HEK293 (cell line): ENCODE measurements around the gene PYCR2.

Source experiments
- CTCF ChIA-PET: fragments of 350-600 bp; formaldehyde crosslinking; extraction: SDS; loops from one replicate; lab custom pipeline; 2021; ENCODE audit warnings: antibody characterized with exemption; lab: Yijun Ruan, JAX
- POLR2A ChIA-PET: fragments of 300-600 bp; formaldehyde crosslinking; extraction: SDS; loops from one replicate; lab custom pipeline; 2020; ENCODE audit warnings: antibody characterized with exemption, inconsistent platforms; lab: Yijun Ruan, JAX
- H3K27ac ChIP-seq: fragments of 200-500 bp; sonication (Bioruptor generic); 2 replicates; pipeline ENCODE4 v1.5.1; 2014; ENCODE audit warnings: low read depth, low read length, control low read depth, inconsistent platforms; ENCODE audit errors: extremely low read depth
- H3K36me3 ChIP-seq, 2 experiments: fragments of 200-500 bp in 1 of 2; sonication (Bioruptor generic) in 1 of 2; 1 replicate in 1 of 2; 2 replicates in 1 of 2; pipeline ENCODE4 v1.5.1; 2014 to 2017; ENCODE audit warnings: inconsistent platforms in 2 of 2, low read length in 2 of 2; ENCODE audit not compliant: control insufficient read depth in 2 of 2, insufficient read depth in 1 of 2
- H3K4me1 ChIP-seq: fragments of 200-500 bp; sonication (Bioruptor generic); 2 replicates; pipeline ENCODE4 v1.5.1; 2014; ENCODE audit warnings: mild to moderate bottlenecking, low read length, inconsistent platforms; ENCODE audit not compliant: control insufficient read depth, insufficient read depth
- H3K4me3 ChIP-seq: 2 replicates; pipeline ENCODE4 v1.5.1; 2011; ENCODE audit warnings: low read depth, mild to moderate bottlenecking, control low read depth, low read length, moderate library complexity
- H3K9me3 ChIP-seq: fragments of 200-500 bp; sonication (Bioruptor generic); 2 replicates; pipeline ENCODE4 v1.5.1; 2014; ENCODE audit warnings: low read depth, low read length, inconsistent platforms; ENCODE audit not compliant: control insufficient read depth, insufficient read depth
- GLIS1 ChIP-seq: fragments of 450-650 bp; formaldehyde crosslinking; IDR thresholded peaks from 2 replicates; pipeline ENCODE4 v1.5.1; 2016; ENCODE audit warnings: missing biosample characterization, missing genetic modification characterization
- KLF1 ChIP-seq: fragments of 450-650 bp; formaldehyde crosslinking; IDR thresholded peaks from 2 replicates; pipeline ENCODE4 v1.5.1; 2016; ENCODE audit warnings: missing biosample characterization, missing genetic modification characterization
- PRDM2 ChIP-seq: fragments of 450-650 bp; formaldehyde crosslinking; IDR thresholded peaks from 2 replicates; pipeline ENCODE4 v1.5.1; 2016; ENCODE audit warnings: missing biosample characterization, missing genetic modification characterization, borderline replicate concordance
- REST ChIP-seq: fragments of 450-650 bp; formaldehyde crosslinking; IDR thresholded peaks from 2 replicates; pipeline ENCODE4 v1.5.1; 2016; ENCODE audit warnings: missing biosample characterization, missing genetic modification characterization
- ZBTB10 ChIP-seq: fragments of 450-650 bp; formaldehyde crosslinking; IDR thresholded peaks from 2 replicates; pipeline ENCODE4 v1.5.1; 2016; ENCODE audit warnings: missing biosample characterization, missing genetic modification characterization
- ZBTB7A ChIP-seq: fragments of 450-650 bp; formaldehyde crosslinking; IDR thresholded peaks from 2 replicates; pipeline ENCODE4 v1.5.1; 2016; ENCODE audit warnings: low read depth, missing biosample characterization, missing genetic modification characterization
- ZNF157 ChIP-seq: fragments of 450-650 bp; formaldehyde crosslinking; IDR thresholded peaks from 2 replicates; pipeline ENCODE4 v1.5.1; 2016; ENCODE audit warnings: missing biosample characterization, missing genetic modification characterization
- ZNF366 ChIP-seq: fragments of 450-650 bp; formaldehyde crosslinking; conservative IDR thresholded peaks from 2 replicates; pipeline ENCODE4 v1.5.1; 2016; ENCODE audit warnings: missing biosample characterization, missing genetic modification characterization
- ZNF394 ChIP-seq: fragments of 450-650 bp; formaldehyde crosslinking; IDR thresholded peaks from 2 replicates; pipeline ENCODE4 v1.5.1; 2016; ENCODE audit warnings: missing biosample characterization, missing genetic modification characterization, mild to moderate bottlenecking, moderate library complexity, borderline replicate concordance
- ZNF48 ChIP-seq: fragments of 450-650 bp; formaldehyde crosslinking; IDR thresholded peaks from 2 replicates; pipeline ENCODE4 v1.5.1; 2016; ENCODE audit warnings: missing biosample characterization, missing genetic modification characterization
- ZNF521 ChIP-seq: fragments of 450-650 bp; formaldehyde crosslinking; IDR thresholded peaks from 2 replicates; pipeline ENCODE4 v1.5.1; 2017; ENCODE audit warnings: missing biosample characterization, mild to moderate bottlenecking, missing genetic modification characterization
- ZNF549 ChIP-seq: fragments of 450-650 bp; IDR thresholded peaks from 2 replicates; pipeline ENCODE4 v1.5.1; 2018; ENCODE audit warnings: missing biosample characterization, missing genetic modification characterization, mild to moderate bottlenecking, inconsistent platforms, moderate library complexity
- ZNF623 ChIP-seq: fragments of 450-650 bp; formaldehyde crosslinking; IDR thresholded peaks from 2 replicates; pipeline ENCODE4 v1.5.1; 2016; ENCODE audit warnings: missing biosample characterization, missing genetic modification characterization
- ZNF639 ChIP-seq: fragments of 450-650 bp; formaldehyde crosslinking; IDR thresholded peaks from 2 replicates; pipeline ENCODE4 v1.5.1; 2016; ENCODE audit warnings: missing biosample characterization, missing genetic modification characterization
- ZNF677 ChIP-seq: fragments of 450-650 bp; IDR thresholded peaks from 2 replicates; pipeline ENCODE4 v1.5.0; 2018; ENCODE audit warnings: missing biosample characterization, mild to moderate bottlenecking, missing genetic modification characterization, moderate library complexity
- ZNF768 ChIP-seq: fragments of 450-650 bp; formaldehyde crosslinking; IDR thresholded peaks from 2 replicates; pipeline ENCODE4 v1.5.1; 2018; ENCODE audit warnings: missing biosample characterization, mild to moderate bottlenecking, missing genetic modification characterization
- ZNF776 ChIP-seq: fragments of 450-650 bp; formaldehyde crosslinking; IDR thresholded peaks from 2 replicates; pipeline ENCODE4 v1.5.0; 2017; ENCODE audit warnings: missing biosample characterization, missing genetic modification characterization, borderline replicate concordance
- ZNF843 ChIP-seq: fragments of 450-650 bp; formaldehyde crosslinking; IDR thresholded peaks from 2 replicates; pipeline ENCODE4 v1.5.1; 2016; ENCODE audit warnings: missing biosample characterization, missing genetic modification characterization
- ZSCAN18 ChIP-seq: fragments of 450-650 bp; formaldehyde crosslinking; IDR thresholded peaks from 2 replicates; pipeline ENCODE4 v1.5.1; 2016; ENCODE audit warnings: missing biosample characterization, missing genetic modification characterization

PYCR2 gene

GRCh38 chr1:225880636-225881035 lies 43.4 kb downstream of the PYCR2 start:
- POLR2A ChIA-PET, result interaction anchor here (0.7 to 3.6 kb wide), 7 partner anchors 10 to 396 kb away, joined by 3 to 31 read pairs (median 3); partner anchors contain the start of gene PYCR2
- H3K4me3 ChIP-seq, result no peak overlapping the region
- H3K36me3 ChIP-seq, result peaks cover 0 to 17% of the 10 kb centered on the region in 2 experiments; a peak in 2 of 3 replicates
- no peak for TF ChIP-seq ZNF677 (tag by site-specific recombination)
- no peak for TF ChIP-seq ZNF768 (tag by site-specific recombination)
- TF ChIP-seq ZNF366 (tag by site-specific recombination), result no peak
- no peak for TF ChIP-seq ZNF394 (tag by site-specific recombination)
- no peak for TF ChIP-seq PRDM2 (tag by site-specific recombination)
- TF ChIP-seq ZNF48, result no peak
- H3K4me1 ChIP-seq, result no peaks in the 10 kb centered on the region; the same call in 1 of the 2 replicates
- no peaks in the 10 kb centered on the region for H3K9me3 ChIP-seq
- H3K27ac ChIP-seq, result no peak overlapping the region
- CTCF ChIA-PET, result interaction anchor here (0.6 to 2.0 kb wide), 10 partner anchors 9 to 441 kb away, joined by 3 to 6 read pairs (median 4); no protein-coding TSS in a partner anchor

GRCh38 chr1:225880222-225880588 lies 43.8 kb downstream of the PYCR2 start:
- POLR2A ChIA-PET, result interaction anchor here (0.6 to 3.6 kb wide), 4 partner anchors 10 to 396 kb away, joined by 3 to 31 read pairs (median 3); partner anchors contain the start of gene PYCR2
- Histone ChIP-seq H3K4me1 (no peaks in the 10 kb centered on the region; the same call in 1 of the 2 replicates), H3K27ac (no peak overlapping the region), H3K4me3 (no peak overlapping the region), H3K9me3 (no peaks in the 10 kb centered on the region), H3K36me3 (peaks cover 0 to 21% of the 10 kb centered on the region in 2 experiments; a peak in 2 of 3 replicates)
- CTCF ChIA-PET, result interaction anchor here (0.6 to 1.9 kb wide), 5 partner anchors 34 to 406 kb away, joined by 3 to 5 read pairs (median 4); no protein-coding TSS in a partner anchor
- TF ChIP-seq ZNF157 (no peak), ZNF677 (tag by site-specific recombination) (no peak), ZNF549 (no peak), ZNF639 (tag by site-specific recombination) (no peak), ZNF623 (tag by site-specific recombination) (no peak), ZNF521 (tag by site-specific recombination) (no peak), ZBTB10 (tag by site-specific recombination) (0 out of 2 replicates have a peak, but pooled peaks have one; percentile 38), ZSCAN18 (tag by site-specific recombination) (no peak), REST (tag by site-specific recombination) (peak; percentile 94), ZNF843 (tag by site-specific recombination) (no peak), GLIS1 (tag by site-specific recombination) (no peak), ZBTB7A (tag by site-specific recombination) (no peak), ZNF776 (no peak), KLF1 (no peak)
